Retinal pigment epithelial cell (primary cell): ENCODE measurements around the gene PI4K2B.
"Not testable (repeated sequence)": the region's sequence is repeated elsewhere in the genome, so short reads cannot be mapped to it uniquely, and the experiment has no call there.

Source experiments
- DNase-seq: peaks from one replicate; pipeline ENCODE4 v3.0.0-alpha.2; 2010; ENCODE audit warnings: low read depth
- H3K4me3 ChIP-seq: 2 replicates; pipeline ENCODE4 v1.5.1; 2011; ENCODE audit warnings: mild to moderate bottlenecking, low read length, control low read depth, moderate library complexity
- TF ChIP-seq, protein P1 (sequence below): conservative IDR thresholded peaks from 2 replicates; pipeline ENCODE4 v1.5.1; 2011; ENCODE audit warnings: low read depth, low read length, control low read depth, inconsistent platforms

Gene PI4K2B

DNA sequence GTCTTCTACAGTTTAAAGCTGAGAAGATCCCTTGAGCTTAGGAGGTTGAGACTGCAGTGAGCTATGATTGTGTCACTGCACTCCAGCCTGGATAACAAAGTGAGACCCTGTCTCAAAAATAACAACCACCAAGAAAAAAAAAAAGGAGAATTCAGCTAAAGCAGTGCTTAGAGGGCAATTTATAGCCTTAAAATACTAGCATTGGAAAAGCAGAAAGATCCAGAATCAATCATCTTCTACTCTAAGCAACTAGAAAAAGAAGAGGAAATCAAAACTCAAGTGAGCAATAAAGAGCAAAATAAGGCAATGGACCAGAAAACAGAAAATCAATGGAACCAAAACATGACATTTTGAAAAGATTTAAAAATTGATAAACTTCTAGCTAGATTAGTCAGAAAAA, 639 bp upstream of the PI4K2B start:
- TF ChIP-seq, protein P1, sequence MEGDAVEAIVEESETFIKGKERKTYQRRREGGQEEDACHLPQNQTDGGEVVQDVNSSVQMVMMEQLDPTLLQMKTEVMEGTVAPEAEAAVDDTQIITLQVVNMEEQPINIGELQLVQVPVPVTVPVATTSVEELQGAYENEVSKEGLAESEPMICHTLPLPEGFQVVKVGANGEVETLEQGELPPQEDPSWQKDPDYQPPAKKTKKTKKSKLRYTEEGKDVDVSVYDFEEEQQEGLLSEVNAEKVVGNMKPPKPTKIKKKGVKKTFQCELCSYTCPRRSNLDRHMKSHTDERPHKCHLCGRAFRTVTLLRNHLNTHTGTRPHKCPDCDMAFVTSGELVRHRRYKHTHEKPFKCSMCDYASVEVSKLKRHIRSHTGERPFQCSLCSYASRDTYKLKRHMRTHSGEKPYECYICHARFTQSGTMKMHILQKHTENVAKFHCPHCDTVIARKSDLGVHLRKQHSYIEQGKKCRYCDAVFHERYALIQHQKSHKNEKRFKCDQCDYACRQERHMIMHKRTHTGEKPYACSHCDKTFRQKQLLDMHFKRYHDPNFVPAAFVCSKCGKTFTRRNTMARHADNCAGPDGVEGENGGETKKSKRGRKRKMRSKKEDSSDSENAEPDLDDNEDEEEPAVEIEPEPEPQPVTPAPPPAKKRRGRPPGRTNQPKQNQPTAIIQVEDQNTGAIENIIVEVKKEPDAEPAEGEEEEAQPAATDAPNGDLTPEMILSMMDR = no peak
- no peak for DNase-seq
- peak overlapping the region; percentile 50 for H3K4me3 ChIP-seq

DNA sequence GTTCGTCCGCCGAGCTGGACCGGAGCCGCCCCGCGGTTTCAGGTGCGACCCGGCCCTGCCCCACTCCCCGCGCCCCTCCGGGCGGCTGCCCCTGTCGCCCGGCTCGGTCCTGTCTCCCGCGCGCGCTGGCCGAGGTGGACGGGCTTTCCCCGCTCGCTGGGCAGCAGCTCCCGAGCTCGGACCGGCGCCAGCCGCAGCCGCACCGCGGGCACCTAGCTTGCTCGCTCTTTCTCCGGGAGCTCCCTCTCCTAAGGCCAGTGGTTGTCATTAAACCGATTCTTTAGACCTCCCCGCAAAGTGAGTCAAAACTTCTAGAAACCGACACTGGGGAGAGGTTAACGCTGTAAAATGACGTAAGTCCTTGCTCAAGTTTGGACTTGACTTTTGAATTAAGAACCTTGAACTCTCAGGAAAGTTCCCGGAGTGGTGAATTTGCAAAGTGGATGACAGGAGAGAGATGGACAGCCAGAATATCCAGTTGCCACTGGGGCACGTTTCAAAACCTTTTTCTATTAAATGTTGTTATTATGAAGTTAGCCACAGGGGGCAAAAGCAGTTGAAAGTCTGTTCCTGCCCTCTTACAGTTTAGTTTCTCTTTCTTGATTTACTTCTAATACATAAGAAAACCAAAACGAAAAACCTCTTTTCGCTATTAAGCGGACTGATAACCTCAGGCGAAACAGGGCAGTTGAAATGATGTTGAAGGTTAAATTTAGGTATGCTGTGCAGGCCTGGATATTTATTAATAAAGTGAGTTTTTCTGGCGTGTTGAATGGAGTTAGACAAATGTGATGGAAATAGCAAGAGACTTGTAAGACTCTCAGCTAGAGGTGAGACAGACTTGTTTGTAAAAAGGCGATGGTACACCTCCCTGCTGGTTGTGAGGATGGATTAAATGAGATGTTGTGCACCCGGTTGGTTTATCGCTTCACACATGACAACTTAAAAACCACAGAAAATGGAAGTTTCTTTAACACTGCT, 847 bp downstream of the PI4K2B start:
- peak overlapping the region; percentile 52 for H3K4me3 ChIP-seq
- peak; percentile 44 for DNase-seq
- TF ChIP-seq, protein P1 = peak; percentile 44

DNA sequence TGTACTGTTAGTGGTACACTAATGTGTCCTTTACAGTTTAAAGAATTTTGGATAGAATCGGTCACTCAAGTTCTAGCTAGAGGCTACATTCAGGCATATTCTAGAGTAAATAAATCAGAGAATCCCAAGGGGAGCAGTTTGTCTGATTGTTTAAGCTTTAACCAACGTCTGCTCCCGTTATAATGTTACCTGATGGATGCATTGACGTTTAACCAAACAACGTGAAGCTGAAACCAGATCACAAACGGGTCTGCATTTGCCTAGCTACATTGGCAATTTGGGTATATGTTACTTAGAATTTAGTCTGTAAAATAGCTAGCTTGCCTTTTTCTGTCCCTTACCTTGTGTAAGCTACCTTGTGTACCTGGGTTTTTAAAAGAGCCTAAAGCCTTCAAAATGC, 1.6 kb downstream of the PI4K2B start:
- H3K4me3 ChIP-seq = peak overlapping the region; percentile 52
- TF ChIP-seq, protein P1 = no peak
- no peak for DNase-seq

DNA sequence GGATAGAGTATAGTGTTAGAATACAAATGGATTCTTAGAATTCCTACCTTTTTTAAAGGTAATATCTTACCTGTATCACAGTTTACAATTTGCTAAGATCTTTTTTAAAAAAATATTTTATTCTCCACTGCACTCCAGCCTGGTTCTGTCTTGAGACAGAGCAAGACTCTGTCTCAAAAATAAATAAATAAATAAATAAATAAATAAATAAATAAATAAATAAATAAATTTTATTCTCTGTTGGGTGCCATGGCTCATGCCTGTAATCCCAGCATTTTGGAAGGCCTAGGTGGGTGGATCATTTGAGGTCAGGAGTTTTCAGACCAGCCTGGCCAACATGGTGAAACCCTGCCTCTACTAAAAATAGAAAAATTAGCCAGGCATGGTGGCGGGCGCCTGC, 2.2 kb downstream of the PI4K2B start:
- H3K4me3 ChIP-seq, DNase-seq: not testable (repeated sequence)

DNA sequence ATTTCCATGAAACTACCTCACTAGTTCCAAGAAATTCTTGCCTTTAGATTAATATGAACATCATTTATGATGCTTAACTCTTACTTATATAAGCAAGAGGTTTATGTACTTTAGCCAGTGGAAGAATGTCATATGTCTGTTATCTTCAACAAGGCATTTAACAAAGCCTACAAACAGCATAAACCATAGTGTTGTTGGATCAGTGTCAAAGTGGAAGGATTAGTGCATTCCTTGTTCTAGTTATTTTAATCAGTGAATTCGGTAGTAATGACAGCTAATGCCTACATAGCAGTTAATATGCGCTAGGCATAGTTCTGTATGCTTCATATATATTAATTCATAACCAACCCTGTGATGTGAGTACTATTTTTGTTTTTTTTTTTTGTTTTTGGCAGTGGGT, 3.1 kb downstream of the PI4K2B start:
- peak; percentile 94 for DNase-seq
- H3K4me3 ChIP-seq = no peak overlapping the region
- TF ChIP-seq, protein P1 = no peak

DNA sequence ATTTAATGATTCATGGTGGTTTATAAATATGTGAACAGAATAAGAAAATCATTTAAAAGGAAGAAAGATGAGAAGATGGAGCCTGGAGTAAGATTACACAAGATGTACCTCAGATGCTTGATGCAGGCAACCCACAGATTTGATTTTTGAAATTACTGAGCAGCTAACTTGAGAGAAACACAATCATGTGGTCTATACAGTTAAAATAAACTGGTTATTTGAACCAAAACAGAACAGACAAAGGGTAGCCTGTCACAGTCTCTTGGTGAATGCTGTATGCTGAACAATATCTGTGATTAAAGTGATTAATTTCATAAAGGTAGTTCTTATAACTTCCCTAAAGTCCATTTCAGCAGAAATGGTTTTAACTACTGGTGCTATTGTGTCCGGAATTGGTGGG, 4.2 kb downstream of the PI4K2B start:
- H3K4me3 ChIP-seq = no peak overlapping the region
- DNase-seq = no peak
- TF ChIP-seq, protein P1 = no peak

DNA sequence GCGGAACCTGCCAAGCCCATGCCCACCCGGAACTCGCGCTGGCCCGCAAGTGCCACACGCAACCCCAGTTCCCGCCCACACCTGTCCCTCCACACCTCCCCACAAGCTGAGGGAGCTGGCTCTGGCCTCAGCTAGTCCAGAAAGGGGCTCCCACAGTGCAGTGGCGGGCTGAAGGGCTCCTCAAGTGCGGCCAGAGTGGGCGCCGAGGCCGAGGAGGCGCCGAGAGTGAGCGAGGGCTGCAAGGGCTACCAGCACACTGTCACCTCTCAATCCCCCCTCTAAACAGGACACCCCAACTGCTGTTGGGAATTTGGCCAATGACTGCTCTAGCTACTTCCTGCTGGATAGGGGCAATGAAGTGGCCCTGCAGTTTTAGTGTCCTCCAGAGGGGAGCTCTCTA, 5.7 kb downstream of the PI4K2B start:
- H3K4me3 ChIP-seq, DNase-seq: not testable (repeated sequence)

DNA sequence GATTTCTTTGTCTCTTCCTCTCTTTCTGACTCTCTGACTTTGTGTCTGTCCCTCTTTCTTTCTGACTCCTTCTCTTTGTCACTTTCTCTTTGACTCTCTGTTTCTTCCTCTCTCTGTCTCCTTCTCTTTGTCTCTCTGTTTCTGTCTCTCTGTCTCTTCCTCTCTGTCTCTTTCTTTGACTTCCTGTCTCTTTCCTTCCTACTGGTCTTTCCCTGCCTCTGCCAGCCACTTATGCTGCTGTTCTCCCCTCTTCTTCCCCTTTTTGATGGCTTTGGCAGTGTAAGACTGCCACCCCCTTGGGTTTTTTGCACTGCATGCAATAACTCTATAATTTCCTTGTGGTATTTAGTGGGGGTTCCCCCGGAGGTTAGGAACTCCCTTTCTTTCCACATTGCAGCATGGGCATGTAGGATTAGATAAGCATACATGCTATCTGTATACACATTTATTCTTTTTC, 6.9 kb downstream of the PI4K2B start:
- not testable (repeated sequence) for DNase-seq, H3K4me3 ChIP-seq

DNA sequence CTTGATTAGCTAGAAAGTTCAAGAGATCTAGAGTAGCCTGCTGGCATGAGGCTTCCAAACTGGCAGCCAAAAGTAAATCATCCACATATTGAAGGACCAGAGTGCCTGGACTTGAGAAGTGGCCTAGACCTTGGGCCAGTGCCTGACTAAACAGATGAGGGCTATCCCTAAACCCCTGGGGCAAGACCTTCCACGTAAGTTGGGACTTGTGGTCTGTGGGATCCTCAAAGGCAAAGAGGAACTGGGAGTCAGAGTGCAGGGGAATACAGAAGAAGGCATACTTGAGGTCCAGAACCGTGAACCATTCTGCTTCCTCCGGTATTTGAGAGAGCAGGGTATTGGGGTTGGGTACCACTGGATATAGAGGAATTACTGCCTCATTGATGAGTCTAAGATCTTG, 8.4 kb downstream of the PI4K2B start:
- not testable (repeated sequence) for DNase-seq, H3K4me3 ChIP-seq
